Activated CD8-positive, alpha-beta memory T cell treated with anti-CD3 and anti-CD28 coated beads for 36 hours (primary cell): ENCODE data around the gene ANKRD31. TPM values are rescaled to one million over a fixed set of nuclear protein-coding genes. Genes with fewer than 3 reads are reported as not detected.

ENCODE experiments used
- total RNA-seq, 2 experiments: library from RNA; stranded (reverse); gene quantifications; one replicate each; pipeline ENCODE4 v1.2.3, GENCODE V29; 2021

ANKRD31 gene
- total RNA-seq, 2 experiments from 2014 or later: 0.50 to 0.65 TPM

Other genes starting within 250 kb of the ANKRD31 start
- gene GCNT4, start 184.3 kb downstream of the ANKRD31 start, total RNA-seq: under 1 TPM; 0.59 to 0.67 TPM
- gene HMGCR, start 100.3 kb upstream of the ANKRD31 start, total RNA-seq: 10 to 100 TPM; 45.7 to 53.4 TPM